BE2C (cell line): ENCODE measurements around the gene PROX1.

ENCODE experiments used
- DNase-seq: peaks from one replicate; pipeline ENCODE4 v3.0.0-alpha.2; 2020
- H3K27me3 ChIP-seq: fragments of 250-450 bp; sonication (Bioruptor Pico); 2 replicates; pipeline ENCODE4 v1.5.1; 2020; ENCODE audit warnings: mild to moderate bottlenecking
- H3K36me3 ChIP-seq: fragments of 250-450 bp; sonication (Bioruptor Pico); 2 replicates; pipeline ENCODE4 v1.5.1; 2020; ENCODE audit warnings: mild to moderate bottlenecking
- H3K4me1 ChIP-seq: fragments of 250-450 bp; sonication (Bioruptor Pico); 2 replicates; pipeline ENCODE4 v1.5.1; 2020
- H3K4me3 ChIP-seq: 2 replicates; pipeline ENCODE4 v1.5.1; 2011; ENCODE audit warnings: low read depth, low read length
- H3K9me3 ChIP-seq: fragments of 250-450 bp; sonication (Bioruptor Pico); 2 replicates; pipeline ENCODE4 v1.5.1; 2020
- CTCF ChIP-seq: IDR thresholded peaks from 2 replicates; pipeline ENCODE4 v1.5.1; 2012; ENCODE audit warnings: mild to moderate bottlenecking, low read depth, low read length

PROX1 gene

GRCh38 chr1:214026985-214027384 is 39.2 kb downstream of the PROX1 start:
- H3K4me3 ChIP-seq, result no peak overlapping the region
- no peaks in the 10 kb centered on the region for H3K27me3 ChIP-seq
- H3K36me3 ChIP-seq, result peaks cover 77% of the 10 kb centered on the region
- no peak for DNase-seq
- H3K9me3 ChIP-seq, result no peaks in the 10 kb centered on the region
- no peak for TF ChIP-seq CTCF
- peaks cover 19% of the 10 kb centered on the region for H3K4me1 ChIP-seq

DNA sequence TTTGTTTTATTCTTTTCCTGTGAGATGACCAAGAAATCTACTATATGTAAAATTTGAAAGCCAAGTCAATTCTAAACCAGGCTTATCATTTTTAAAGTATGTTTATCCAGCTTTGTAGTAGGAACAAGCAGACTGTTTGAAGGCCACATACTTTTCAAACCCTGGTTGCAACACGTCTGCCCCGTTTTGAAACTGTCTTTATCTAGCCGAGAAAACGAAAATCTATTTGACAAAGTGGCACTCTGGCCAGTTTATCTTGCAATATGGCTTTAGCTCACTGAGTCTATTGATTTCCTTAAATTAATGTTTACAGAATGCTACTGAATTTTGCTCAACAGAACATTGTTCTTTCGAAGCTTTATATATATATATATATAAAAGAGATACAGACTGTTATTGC is 39.7 kb downstream of the PROX1 start:
- no peak overlapping the region for H3K4me3 ChIP-seq
- H3K9me3 ChIP-seq, result no peaks in the 10 kb centered on the region
- peaks cover 14% of the 10 kb centered on the region for H3K4me1 ChIP-seq
- no peak for DNase-seq
- H3K27me3 ChIP-seq, result no peaks in the 10 kb centered on the region
- TF ChIP-seq CTCF, result no peak
- H3K36me3 ChIP-seq, result peaks cover 77% of the 10 kb centered on the region

DNA sequence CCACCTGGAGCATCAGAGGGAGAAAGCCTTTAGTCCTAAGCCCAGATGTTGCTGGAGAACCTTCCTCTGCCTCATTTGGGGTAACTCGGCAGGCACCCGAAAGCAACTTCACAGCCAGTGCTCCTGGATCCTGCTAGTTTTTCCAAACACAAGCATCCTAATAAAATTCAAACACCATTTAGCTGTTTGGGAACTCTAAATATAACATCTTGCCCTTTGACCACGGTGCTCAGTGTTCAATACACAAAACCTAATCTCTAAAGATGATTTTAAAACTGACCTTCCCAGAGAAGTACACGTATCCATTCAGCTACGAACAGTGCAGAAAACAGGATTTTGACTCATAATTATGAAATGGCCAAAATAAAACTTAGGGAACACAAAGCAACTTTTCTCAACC is 40.3 kb downstream of the PROX1 start:
- Histone ChIP-seq H3K9me3 (no peaks in the 10 kb centered on the region), H3K36me3 (peaks cover 80% of the 10 kb centered on the region), H3K4me1 (peaks cover 9% of the 10 kb centered on the region; the same call in 1 of the 2 replicates), H3K27me3 (no peaks in the 10 kb centered on the region), H3K4me3 (no peak overlapping the region)
- TF ChIP-seq CTCF, result no peak
- DNase-seq, result no peak

DNA sequence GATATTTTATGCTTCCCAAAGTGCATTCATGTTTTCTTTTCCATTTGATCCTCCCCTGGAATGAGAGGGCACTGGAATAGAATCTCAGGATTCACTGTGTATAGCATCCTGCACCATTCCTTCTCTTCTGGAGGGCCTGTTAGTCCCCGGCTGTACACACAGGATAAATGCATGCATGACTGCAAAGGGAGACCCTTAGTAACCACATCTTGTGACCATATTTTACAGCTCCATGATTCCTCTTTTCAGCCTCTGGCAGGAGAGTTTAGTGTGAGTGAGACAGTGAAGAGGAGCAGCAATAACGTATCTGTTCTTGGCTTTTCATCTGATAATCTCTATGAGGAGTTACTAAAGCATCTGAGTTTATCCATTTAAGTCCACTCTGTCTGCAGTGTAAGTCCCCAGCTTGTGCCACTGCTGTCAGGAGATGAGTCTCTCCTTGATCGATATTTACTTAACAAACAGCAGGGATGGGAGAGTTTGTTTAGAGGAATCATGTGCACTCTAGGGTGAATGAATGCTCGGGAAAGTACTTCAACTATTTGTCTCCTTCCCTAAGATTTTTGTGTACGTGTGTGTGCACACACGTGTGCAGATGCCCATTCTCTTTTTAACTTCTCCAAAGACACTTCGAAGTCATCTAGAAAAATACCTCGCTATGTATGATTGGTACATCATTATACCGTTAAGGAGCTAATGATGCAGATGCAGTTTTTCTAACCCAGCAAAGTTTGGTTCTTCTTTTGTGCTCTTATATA is 41.1 kb downstream of the PROX1 start:
- peaks cover 9% of the 10 kb centered on the region; the same call in 1 of the 2 replicates for H3K4me1 ChIP-seq
- H3K9me3 ChIP-seq, result no peaks in the 10 kb centered on the region
- no peak for TF ChIP-seq CTCF
- peaks cover 79% of the 10 kb centered on the region for H3K36me3 ChIP-seq
- H3K27me3 ChIP-seq, result no peaks in the 10 kb centered on the region
- no peak for DNase-seq
- no peak overlapping the region for H3K4me3 ChIP-seq

DNA sequence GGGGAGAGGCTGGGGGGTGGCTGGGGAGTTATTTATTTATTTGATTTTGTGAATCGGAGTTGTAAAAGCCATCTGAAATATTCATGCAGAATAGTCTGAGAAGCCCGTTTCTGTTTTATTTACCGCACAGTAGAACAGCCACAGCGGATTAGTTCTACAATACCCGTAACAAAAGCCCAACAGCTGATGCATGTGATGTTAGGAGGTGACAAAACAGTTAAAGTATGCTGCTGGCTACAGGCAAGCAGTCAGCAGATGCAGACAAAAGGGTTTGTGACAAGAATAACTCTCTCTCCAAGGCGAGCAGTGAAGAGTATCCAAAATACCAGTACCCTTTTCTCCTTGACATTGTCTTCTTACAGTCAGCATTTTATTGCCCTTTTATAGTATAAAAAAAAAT is 42.0 kb downstream of the PROX1 start:
- no peak overlapping the region for H3K4me3 ChIP-seq
- no peak for DNase-seq
- H3K36me3 ChIP-seq, result peaks cover 75% of the 10 kb centered on the region
- peaks cover 9% of the 10 kb centered on the region; the same call in 1 of the 2 replicates for H3K4me1 ChIP-seq
- H3K9me3 ChIP-seq, result no peaks in the 10 kb centered on the region
- no peaks in the 10 kb centered on the region for H3K27me3 ChIP-seq
- no peak for TF ChIP-seq CTCF

DNA sequence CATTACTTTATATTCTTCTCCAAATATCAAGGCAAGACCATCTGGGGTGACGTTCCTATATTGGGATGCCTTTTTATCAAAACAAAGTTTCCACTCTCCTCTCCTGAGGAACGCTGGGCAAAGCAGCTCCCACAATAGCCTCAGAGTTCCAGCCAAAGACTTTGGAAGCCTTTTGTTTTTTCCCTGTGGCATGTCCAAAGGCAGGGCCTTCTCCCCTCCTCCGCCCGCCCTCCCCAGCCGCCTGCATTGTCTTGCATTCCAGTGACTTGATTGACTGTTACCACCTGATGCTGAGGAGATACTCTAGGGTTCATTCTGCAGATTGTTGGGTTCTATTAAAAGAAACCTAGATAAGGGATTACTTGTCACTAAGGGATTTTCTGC is 43.5 kb downstream of the PROX1 start:
- no peaks in the 10 kb centered on the region for H3K9me3 ChIP-seq
- no peaks in the 10 kb centered on the region for H3K27me3 ChIP-seq
- TF ChIP-seq CTCF, result no peak
- peaks cover 9% of the 10 kb centered on the region; the same call in 1 of the 2 replicates for H3K4me1 ChIP-seq
- no peak for DNase-seq
- H3K4me3 ChIP-seq, result no peak overlapping the region
- H3K36me3 ChIP-seq, result peaks cover 79% of the 10 kb centered on the region
